Measurements from ENCODE around the gene RBM18.

Gene RBM18

DNA sequence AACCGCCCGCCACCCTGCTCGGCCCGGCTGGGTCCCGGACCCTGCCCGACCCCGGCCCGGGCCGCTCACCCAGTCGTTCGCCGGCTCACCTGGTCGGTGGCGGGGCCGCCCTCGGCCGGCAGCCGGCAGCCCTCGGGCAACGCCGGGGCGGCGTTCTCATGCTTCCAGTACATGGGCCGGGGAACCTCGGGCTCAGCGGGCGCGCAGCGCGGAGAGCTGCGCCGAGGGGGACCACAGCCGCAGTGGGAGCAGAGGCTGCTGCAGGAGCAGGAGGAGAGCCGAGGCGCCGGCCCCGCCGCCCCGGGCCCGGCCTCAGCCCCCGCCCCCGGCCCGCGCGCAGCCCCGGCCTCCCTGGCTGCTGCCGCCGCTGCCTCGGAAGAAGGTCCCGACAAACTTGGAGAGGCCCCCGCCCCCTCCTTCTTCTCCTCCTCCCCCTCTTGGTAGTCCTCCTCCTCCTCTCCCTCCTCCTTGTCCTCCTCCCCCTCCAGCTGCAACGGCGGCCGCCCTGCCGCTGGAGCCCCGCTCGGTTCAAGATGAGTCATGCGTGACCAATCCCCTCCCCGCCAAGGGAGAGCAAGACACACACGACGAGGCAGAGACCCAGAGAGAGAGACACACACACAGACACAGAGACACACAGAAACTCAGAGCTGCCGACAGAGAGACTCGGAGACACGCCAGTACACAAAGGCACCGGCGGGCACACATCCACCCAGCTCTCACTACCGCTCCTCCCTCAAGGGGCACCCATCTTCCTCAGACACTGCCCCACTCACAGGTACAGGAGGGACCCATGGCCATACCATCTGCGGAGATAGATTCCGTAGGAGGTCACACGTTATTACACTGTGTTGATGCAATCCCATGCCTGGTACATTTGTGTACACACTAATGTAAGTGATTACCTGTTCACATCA is 35.8 kb downstream of the RBM18 start, which contains the start of gene LHX6:
Gene LHX6, minus strand, starts transcription at position 390 of the 917 bp plus-strand sequence. Its CDS starts 217 bp downstream, at position 173.
- peak within 1 kb of the TSS; percentile 36 for H3K4me3 ChIP-seq (ENCODE audit: low read depth, low read length)
- TF ChIP-seq, protein P1, sequence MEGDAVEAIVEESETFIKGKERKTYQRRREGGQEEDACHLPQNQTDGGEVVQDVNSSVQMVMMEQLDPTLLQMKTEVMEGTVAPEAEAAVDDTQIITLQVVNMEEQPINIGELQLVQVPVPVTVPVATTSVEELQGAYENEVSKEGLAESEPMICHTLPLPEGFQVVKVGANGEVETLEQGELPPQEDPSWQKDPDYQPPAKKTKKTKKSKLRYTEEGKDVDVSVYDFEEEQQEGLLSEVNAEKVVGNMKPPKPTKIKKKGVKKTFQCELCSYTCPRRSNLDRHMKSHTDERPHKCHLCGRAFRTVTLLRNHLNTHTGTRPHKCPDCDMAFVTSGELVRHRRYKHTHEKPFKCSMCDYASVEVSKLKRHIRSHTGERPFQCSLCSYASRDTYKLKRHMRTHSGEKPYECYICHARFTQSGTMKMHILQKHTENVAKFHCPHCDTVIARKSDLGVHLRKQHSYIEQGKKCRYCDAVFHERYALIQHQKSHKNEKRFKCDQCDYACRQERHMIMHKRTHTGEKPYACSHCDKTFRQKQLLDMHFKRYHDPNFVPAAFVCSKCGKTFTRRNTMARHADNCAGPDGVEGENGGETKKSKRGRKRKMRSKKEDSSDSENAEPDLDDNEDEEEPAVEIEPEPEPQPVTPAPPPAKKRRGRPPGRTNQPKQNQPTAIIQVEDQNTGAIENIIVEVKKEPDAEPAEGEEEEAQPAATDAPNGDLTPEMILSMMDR (IDR thresholded peaks at IDR 0.05; ENCODE audit: low read depth, low read length), result no peak

DNA sequence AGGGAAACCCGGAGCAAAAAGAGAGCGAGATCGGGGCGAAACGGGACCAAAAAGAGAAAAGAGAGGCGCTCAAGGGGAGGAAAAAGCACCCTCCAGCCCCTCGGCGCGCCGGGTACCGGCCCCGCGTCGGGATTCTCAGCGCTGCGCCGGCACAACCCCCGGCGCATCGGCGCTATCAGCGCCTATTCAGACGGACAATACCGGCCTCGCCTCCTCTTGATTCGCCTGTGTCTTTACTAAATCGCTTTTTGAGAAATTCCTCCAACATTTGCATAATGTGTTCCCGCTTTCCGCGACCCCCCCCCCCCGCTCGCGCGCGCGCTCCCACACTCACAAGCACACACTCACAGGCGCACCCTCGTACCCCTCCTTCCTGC is 36.5 kb downstream of the RBM18 start:
- TF ChIP-seq, protein P1 (IDR thresholded peaks at IDR 0.05; ENCODE audit: low read depth, low read length), result no peak
- peak overlapping the region; percentile 36 for H3K4me3 ChIP-seq (ENCODE audit: low read depth, low read length)

DNA sequence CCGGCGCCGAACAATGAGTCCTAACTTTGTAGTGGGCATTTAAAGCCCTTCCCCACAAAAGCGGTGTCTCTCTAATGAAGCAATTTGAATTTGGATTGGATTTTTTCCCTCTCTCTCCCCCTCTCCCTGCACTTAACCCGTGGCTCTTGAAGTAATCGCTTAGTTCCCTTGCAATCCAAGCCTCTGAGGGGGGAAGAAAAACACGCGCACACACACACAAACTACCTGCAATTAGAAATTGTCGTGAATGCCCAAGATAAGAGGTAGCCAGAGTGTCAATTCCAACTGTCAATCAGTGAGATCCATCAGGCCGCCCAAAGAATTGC is 37.1 kb downstream of the RBM18 start:
- TF ChIP-seq, protein P1 (IDR thresholded peaks at IDR 0.05; ENCODE audit: low read depth, low read length), result no peak
- H3K4me3 ChIP-seq (ENCODE audit: low read depth, low read length), result no peak overlapping the region

DNA sequence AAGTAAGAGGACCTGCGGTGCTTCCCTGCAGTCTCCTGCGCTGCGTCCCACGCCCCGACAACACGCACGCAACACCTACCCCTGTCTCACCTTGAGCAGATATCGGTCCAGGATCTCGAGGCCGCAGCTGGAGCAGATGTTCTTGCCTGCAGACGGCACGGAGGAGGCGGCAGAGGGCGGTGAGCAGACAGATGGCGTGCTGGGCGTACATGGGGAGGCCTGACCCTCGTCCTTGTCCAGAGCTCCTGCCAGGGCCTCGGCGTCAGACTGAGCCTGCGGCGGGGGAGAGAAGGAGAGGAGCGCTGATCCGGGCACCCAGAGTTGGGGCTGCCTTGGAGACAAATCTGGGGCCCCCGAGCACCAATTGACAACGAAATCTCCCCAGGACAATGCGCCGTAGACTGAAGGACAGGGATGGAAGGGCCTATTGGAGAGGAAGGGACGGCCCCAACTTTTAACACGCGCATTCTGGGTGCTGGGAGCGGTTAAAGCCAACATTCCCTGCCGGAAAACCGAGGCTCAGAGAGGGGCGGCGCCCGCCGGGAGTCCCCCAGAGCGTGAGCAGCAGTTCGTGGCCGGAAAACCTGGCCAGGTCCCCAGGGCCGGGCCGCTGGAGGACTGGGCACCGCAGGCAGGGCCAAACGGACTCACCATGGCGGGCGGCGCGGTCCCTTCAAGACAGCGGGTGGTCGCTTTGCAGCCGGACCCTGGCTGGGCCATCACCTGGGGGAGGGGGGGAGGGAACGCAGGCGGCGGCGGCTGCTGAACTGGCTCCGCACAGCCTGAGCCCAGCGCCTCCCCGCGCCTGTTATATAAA is 37.7 kb downstream of the RBM18 start:
- no peak overlapping the region for H3K4me3 ChIP-seq (ENCODE audit: low read depth, low read length)
- TF ChIP-seq, protein P1 (IDR thresholded peaks at IDR 0.05; ENCODE audit: low read depth, low read length), result no peak

DNA sequence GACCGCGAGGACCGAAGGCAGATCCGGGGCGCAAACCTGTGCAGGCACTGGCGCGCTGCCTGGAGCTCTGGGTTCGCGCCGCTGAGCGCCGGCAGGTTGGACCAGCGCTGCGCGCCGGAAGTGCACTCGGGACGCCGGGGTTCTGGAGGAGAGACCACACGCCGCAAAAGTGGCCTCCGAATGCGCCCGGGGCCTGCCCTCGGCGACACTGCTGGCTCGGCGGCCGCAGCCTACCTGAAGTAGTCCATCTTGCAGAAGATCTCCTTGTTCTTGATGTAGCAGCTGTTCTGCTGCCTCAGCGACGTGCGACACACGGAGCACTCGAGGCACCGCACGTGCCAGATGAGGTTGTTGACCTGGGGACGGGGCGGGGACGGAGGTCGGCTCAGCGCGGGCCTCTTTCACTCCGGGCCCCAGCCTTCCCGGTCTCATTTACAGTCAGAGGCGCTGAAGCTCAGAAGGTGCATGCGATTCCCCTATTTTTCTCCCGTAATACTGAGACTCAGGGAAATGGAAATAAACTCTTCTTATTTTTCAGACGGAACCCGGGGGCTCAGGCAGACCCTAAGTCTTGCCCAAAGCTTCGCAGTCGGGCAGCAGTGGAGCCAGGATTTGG is 38.4 kb downstream of the RBM18 start:
- TF ChIP-seq, protein P1 (IDR thresholded peaks at IDR 0.05; ENCODE audit: low read depth, low read length), result no peak
- no peak overlapping the region for H3K4me3 ChIP-seq (ENCODE audit: low read depth, low read length)

DNA sequence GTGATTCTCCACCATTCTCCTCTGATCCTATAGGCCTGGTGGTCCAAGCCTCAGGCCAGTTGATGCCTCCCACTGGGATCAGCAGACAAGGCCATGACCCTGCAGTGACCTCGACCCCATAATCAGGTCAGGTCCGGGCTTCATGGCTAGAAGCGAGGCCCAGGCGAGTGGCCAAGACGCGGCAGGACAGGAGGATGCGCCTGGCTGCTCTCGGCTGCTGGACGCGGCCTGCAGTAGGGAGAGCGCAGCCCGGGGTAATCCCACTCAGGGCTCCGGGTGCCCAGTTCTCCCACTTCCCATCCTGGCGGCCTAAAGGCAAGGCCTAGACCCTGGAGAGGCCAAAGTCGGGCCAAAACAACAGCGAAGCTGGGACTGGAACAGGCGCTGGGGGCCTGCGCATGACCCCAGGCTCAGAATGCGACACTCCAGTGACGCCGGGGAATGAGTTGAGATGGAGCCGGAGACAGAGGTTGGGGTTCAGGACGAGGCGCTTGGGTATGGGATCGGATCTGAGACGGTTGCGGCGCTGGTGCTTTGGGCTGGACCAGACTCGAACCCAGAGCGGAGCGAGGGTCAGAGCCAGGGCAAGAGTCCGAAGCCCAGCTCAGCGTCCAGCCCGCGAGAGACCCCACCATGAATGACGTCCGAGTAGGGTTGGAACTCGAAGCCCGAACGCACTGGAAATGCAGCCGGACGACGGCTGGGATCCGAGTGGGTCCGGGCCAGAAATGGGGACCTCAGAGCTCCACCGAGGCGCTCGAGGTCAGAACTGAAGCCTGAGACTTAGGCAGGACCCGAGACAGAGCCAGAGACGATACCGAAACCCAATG is 39.1 kb downstream of the RBM18 start:
- TF ChIP-seq, protein P1 (IDR thresholded peaks at IDR 0.05; ENCODE audit: low read depth, low read length), result no peak
- no peak overlapping the region for H3K4me3 ChIP-seq (ENCODE audit: low read depth, low read length)
